MV-4-11 (cell line): ENCODE data around the gene SLC6A6.
A peak's percentile ranks its signal among the peaks of the same experiment; 100 is the strongest.

Experiments used
- DNase-seq: peaks from one replicate; lab custom pipeline; 2025; lab: John Stamatoyannopoulos, UW

SLC6A6 gene

DNA sequence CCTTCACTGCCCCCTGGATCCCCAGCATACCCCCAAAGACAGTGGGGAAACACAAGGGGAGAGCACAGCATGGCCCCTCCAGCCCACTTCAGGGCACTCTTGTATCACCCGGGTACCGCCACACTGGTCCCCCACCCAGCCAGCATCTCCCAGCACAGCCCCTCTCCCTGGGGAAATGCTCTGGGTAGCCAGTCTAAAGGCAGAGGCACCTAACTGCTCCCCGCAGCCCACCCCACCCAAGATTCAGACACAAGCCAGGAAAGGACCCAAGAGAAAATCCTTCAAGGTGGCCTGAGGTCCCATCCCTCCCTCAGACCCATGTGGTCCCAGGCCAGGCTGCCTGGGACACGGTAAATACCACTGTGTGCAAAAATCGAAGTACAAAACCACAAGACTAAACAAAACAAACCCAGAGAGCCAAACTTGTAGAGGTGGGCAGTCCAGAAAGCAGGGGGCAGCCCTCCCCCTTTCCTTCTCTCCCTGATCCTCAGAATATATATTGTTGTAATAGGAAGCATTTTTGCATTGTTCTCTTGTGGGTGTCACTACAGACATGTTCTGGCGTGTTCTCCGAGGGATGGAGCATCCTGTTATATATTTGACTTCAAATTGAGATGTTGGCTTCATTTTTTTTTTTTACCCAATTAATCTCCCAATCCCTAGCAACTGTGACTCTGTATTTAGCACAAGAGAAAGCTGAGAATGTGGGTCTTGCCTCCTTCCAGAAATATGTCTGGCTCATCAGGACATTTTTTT is 86.1 kb downstream of the SLC6A6 start:
- DNase-seq: no peak

DNA sequence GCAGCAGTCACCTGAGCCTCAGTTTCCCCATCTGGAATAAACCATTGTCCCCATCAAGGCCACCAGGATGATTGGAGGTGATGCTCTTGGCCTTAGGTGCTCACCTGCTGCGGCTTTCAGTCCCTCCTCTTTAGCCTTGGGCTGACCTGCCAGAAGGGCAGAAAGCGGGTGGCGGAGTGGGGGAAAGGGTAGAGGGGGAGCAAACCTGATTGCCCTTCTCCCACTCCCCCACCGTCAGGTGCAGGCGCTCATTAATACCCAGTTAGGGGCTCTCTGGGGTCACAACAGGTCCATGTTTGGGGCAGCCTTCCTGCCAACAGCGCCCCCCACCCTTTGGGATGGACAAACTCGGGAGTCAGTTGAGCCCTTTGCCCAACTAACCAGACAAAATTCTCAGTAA is 87.2 kb downstream of the SLC6A6 start:
- no peak for DNase-seq

DNA sequence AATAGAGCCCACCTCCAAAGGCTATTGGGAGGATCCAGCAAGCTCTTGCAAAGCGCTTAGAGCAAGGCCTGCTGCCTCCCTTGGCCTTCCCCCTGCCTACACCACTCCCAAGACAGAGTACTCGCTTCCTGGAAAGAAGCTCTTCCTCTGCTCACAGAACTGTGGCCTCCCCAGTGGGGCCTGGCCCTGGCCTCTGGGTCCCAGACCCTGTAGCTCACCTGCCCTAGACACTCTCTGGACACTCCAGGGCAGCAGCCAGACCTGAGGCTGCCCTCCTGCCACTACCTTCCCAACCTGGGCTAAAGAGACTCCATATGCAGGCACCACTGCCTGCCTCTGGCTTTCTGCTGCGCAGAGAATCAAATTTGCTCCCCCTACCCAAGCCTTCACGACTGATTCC is 87.8 kb downstream of the SLC6A6 start:
- DNase-seq: no peak

DNA sequence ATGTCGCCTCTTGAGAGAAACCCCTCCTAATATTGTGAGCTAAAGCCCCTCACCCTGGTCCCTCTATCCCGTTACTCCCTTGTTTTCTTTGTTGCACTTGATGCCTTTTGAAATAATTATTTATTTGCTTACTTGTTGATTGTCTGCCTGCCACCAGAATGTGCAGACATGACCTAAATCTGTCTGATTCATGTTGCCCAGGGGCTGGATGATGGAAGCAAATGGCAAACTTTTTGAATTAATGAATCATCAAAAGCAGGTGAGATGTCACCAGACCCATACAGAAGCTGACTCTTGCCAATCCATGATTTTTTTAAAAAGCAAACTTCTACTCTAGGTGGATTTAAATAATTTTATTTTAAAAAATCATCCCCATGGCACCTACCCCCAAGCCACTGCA is 88.4 kb downstream of the SLC6A6 start:
- no peak for DNase-seq

DNA sequence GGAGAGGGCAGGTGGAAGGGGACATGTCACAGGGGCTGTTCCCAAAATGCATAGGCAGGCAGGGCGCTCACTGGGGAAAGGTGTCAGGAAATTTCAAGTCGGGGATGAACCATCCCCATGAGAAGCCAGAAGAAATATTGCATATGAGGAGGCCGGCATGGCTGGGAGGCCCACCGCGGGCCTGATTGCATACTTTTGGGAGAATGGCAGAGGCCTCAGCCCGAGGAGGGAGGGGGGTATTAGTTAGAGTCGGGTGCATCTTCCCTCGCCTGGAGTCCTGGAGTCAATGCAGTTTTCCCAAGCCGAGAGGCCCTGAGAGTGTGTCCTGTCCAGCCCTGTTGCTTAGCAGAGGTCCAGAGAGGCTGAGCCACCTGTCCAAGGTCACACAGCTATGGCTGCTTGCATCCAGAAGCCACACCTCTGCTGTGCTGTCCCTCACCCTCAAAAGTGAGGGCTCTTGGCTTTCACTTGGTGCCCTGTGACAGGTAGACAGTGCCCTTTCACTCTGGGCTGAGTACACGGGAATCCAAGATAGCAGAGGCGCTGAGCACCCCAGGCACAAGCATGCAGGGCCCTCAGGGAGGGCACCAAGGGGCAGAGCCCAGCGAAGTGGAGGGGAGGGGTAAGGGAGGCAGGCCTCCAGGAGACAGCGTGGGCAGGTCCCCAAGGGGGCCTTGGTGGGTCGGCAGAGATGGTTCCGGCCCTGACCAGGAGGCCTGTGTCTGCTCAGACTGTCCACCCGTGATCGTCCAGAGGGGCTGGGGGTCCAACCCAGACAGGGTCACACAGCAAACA is 89.2 kb downstream of the SLC6A6 start:
- DNase-seq: no peak

DNA sequence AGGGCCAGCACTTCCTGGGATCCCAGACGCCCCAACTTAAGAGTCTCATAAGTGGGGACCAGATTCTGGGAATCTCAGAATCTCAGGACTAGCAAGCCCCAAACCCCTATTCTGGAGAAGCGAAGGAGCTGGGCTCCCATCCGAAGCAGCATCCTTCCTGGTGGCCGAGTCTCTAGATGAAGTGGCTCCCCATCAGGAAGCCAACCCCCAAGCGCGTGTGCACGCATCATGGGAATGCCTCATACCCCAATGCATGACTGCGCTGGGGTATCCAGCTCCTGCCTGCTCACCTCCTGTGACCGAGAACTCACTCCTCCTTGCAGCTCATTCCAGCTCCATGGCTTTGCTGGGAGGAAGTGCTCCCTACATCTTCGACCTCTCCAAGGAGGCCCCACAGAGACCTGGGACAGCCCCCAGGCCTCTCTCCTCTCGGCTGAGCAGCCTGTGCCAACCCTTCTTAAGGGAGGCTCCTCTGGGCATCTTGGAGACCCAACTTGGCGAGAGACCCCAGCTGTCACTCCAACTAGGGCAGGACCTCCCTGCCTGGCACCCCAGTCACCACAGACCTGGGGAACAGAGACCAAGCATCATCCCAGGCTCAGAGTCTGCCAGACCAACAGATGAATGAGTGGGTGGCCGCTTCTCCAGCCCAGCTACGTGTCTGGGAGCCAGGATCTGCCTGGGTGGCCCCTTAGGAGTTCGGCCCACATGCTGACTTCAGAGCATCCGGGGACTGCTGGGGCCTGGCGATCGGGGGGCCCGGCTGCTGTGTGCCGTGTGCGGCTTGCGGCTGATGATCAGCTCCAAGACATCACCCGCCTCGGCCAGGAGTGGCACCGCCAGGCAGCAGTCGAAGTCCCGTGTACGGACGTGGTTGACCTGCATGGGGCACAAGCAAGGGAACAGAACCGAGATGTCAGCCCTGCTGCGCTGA is 90.8 kb downstream of the SLC6A6 start:
- DNase-seq: no peak

DNA sequence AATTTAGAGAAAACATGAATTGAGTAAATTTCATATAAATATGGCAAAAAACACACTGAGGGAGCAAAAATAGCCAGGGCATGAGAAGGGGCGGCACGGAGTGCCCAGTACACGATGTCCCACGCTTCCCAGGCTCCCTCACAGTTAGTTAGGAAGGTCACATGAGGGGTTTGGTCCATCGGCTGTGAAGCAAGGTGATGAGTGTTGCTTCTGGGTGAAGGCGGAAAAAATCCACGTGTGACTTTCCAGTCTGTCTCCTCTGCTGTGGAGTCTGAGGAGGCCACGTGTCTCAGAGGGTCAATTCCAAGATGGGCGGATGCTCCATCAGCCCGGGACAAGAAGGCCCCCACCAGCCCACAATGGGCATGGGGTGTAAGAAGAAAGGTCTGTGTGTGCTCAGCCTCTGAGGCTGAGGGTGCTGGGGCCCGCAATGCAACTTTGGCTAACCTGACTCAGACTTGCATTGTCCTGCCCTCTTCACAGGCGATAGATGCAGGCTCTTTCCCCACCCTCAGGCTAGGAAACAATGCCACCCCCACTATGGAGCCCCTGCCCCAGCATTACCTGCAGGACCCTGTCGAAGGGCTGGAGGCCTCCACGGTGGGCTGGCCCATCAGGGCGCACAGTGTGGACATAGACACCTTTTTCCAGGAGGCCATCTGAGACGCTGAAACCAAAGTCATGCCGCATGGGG is 92.0 kb downstream of the SLC6A6 start:
- no peak for DNase-seq

DNA sequence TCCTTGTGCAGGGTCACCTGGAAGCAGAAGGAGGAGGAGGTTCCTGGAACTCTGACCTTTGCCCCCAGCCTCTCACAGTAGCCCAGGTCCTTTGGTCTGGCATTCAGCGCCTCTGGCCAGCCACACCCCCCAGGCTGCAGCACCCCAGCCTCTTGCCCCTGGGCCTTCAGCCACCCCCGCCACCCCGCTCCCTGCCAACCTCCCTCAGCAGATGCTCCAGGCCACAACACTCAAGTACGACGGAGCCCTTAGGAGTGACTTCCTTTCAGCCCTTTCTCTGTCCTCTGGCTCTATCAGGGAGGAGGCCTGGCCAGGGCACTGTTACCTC is 92.5 kb downstream of the SLC6A6 start:
- no peak for DNase-seq

DNA sequence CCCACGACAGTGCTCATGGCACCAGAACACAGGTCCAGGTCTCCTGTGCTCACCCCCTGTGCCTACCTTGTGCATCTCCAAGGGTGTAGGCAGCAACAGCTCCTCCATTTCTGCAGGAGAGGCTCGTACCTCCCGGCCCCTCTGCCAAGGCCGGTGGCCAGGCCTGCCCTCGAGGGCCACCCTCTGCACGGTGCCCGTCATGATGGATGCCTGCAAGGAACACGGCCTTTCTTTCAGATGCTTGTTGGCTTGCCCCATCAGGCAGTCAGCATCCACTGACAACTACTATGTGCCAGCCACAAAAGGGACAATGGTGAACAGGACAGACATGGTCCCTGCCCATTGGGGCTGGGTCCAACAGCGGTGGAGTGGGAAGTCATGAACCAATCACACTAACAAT is 93.9 kb downstream of the SLC6A6 start:
- no peak for DNase-seq

DNA sequence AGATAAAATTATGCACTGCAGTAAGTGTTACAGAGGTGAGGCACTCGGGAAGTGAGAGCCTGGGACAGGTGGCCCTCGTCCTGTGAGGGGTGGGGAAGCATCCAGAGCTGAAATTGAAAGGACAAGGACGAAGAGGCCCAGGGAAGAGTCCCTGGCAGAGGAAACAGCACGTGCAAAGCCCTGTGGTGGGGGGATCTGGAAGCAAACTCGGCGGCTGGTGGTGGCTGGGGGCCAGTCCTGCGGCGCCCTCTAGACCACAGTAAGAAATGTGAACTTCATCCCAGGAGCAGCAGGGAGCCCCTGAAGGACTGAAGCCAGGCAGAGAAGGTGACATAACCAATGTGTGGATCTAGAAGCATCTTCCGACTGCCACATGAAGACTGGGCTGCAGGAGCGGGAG is 94.9 kb downstream of the SLC6A6 start:
- no peak for DNase-seq

DNA sequence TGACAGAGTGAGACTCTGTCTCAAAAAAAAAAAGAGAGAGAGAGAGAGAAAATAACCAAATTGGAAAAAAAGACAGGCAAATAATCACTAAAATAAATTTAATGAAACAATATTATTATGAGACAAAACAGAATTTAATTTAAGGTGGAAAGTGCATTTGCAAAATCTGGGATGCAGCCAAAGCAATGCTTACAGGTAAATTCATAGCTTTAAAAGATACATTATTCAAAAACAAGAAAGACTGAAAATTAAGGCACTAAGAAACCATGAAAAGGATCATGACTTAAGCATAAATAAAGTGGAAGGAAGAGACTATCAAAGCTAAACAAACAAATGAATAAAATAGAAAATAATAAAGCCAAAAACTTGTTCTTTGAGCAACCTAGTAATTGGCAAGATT is 100.1 kb downstream of the SLC6A6 start:
- DNase-seq: no peak

DNA sequence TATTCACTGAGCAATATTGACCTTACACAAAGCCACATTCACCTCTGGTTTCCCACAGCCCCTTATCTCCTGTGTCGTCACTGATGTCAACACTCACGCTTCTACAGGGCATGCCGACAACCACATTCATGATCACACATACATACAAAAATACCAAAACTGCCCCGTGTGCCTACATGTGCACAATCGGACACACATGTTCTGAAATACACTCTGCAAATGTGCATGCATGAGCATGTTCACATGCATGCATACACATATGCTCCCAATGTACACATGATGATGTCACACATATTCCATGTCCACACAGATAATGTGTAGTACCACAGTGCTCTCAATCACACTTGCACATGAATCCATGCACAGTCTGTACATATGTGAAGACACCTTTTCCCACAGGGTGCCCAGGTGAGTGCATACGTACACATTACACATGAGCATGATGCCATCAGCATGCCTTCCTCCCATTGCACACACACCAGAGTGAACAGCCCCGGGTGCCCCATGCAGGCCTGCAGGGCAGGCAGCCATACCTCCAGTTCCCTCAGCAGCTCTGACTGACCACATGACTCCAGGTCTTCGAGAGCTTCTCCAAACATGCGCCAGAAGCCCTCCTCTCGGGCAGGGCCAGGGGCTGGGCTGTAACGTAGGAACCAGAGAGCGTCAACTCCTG is 100.8 kb downstream of the SLC6A6 start:
- DNase-seq: no peak

DNA sequence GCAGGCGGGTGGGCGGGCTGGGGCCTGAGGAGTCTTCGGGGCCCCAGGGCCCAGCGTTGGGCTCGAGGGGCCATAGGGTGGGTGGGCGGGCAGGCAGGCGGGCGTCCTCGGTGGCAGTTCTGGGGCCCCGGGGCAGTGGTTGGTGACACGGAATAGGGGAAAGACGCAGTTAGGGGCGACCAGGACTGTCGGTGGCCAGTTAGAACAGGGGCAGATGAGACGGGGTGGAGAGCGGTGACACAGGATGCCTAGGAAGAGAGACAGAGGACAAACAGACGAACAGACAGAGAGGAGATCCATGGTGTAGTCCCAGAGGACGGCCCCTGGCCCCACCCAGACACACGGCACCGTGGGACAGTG is 101.3 kb downstream of the SLC6A6 start:
- no peak for DNase-seq

DNA sequence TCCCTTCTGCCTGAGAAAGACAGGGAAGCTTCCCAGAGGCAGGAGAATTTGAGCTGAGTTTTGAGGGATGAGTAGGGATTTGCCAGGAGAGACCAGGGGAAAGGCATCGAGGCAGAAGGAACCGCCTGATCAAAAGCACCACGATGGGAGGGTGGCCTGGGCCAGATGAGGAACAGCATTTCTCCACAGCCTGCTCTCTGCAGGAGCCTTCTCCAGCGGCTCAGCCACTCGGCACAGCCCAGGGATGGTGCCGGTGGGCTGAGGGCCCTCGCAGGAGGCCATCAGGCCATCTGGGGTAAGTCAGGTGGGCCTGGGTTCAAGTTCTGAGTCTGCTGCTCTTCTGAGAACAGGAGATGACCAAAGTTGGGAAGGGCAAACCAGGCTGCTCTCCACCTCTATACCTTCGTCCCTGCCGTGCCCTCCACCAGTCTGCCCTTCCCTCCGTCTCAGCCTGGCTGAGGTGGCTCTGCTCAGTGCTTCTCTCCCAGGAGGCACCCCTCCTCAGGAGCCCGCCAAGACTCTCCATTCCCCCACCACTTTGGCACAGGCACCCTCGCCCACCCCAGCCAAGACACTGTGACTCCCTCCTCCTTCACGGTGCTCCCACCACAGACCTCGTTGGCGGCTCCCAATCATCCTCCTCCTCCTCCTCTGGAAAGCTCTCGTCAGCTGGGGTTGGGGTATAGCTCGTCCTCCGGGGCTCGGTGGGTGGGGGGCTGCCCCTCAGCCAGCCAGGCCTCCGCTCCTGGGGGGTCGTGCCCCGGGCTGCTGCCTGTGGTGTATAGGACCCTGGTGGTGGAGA is 102.8 kb downstream of the SLC6A6 start:
- no peak for DNase-seq

DNA sequence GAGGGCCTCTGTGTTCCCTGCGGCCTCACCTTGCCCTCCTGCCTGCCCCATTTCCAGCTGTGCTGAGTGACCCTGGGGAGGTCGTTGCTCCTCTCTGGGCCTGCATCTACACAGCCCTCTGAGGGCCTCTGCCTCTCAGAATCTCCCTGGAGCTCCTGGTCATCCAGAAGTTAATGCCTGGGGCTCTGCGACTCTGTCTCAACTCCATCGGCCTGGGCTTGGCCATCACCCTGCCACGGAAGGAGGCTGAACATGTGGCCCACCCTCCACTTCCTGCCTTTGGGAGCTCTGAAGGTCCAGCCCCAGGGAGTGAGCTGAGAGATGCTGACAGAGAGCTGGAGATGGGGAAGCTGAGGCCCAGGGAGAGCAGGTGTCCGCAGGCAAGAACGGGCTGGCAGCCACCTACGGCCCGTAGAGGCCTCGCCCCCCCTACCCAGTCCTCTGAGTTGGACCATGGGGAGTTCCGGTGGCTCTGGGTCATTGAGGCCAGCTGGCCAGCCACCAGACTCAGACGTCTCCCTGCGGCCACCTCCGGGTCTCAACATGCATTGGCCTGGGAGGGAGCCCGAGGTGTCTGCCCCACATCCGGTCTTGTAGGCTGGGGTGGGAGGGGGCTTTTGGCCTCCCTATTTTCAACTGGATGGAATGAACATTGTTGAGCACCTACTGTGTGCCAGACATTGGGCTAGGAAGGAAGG is 103.5 kb downstream of the SLC6A6 start:
- DNase-seq: no peak

DNA sequence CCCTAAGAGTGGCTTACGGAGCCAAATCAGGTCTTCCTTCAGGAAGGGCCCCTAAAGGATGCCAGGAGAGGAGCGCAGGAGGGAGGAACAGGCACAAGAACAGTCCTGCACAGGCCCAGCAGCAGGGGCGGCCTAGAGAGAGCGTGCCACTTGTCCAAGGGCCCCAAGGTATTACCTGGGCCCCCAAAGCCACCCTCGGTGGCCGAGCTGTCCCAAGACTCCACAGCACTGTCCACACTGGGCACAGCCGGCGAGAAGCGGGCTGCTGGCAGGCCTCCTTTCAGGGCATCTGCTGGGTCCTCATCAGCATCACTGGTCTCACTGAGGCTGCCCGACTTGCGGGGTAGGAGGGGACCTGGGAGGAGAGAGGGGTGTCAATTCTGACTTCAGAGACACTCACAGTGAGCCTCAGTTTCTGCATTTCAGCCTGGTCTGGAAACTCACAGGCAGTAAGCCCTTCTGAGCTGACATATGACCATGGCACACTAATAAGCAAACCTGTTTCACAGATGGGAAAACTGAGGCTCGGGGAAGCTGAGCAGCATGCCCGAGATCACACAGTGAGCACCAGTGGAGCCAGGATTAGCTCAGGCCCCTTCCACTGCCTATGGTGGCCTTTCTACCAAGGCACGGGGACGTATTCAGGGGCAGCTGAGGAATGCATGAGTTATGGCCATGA is 104.4 kb downstream of the SLC6A6 start:
- no peak for DNase-seq

DNA sequence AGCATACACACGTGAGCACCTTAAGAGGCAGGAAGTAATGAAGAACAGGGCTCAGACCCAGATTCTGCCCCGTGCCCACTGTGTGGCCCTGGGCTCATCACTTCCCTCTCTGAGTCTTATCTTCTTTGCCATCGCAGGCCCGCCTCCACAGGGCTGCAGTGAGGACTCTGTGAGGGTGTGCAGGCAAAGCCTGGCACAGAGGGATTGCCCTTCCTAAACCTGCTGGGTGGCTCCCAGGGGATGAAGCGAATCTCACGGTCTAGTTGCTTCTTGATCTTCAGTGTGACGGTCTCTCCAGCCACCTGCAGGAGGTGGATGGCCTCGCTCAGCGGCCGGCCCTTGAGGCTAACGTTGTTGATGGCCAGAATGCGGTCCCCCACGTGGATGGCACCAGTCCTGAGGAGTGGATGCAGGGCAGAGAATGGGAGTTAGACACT is 104.9 kb downstream of the SLC6A6 start:
- DNase-seq: no peak

DNA sequence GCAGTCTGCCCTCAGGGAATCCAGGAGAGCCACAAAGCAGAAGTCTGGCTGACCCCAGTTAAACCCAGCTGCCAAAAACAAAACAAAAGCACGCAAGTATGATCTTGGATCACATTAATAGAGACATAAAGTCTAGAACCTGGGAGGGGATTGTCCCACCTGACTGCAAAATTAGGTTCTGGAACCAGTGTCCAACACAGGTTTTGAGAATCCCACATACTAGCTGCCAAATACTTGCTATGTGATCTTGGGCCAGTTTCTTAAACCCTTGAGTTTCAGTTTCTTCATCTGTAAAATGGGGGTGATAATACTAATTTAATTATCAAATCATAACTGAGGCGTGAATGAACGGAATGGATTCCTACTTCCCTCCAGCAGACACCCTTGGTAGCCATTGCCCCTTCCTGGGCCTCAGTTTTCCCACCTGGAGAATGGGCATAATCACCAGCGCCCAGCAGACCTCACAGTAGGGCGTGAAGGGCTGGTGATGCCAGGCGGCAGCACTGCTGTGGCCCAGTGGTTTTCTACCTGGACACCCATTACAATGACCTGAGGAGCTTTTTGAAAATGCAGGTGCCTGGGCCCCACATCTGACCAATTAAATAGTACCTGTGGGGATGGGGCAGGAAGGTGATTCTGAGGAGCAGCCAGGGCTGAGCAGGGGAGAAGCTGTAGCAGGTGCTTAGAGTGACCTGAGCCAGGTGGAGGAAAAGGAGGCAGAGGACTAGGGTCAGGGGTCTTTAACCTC is 105.5 kb downstream of the SLC6A6 start:
- peak; percentile 4 for DNase-seq

DNA sequence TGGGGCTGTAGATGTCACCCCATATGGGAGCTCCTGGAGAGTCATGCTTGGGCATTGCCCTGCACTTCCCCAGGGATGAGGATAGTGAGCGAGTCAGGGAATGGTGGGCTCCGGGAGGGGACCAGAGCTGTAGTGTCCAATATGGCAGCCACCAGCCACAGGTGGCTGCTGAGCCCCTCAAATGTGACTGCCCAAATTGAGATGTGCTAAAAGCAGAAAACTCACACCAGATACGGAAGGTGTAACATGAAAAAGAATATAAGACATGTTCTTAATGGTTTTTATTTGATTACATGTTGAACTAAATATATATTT is 106.1 kb downstream of the SLC6A6 start:
- no peak for DNase-seq
